Mucosa of stomach (tissue), 1 donor: ENCODE measurements around the gene ADNP.

Experiments
- H3K27me3 ChIP-seq: one replicate; pipeline ENCODE4 v1.7.0; 2013; ENCODE audit warnings: mild to moderate bottlenecking, low read length; ENCODE audit not compliant: control insufficient read depth, insufficient read depth
- H3K36me3 ChIP-seq: one replicate; pipeline ENCODE4 v1.7.0; 2013; ENCODE audit warnings: low read length; ENCODE audit not compliant: control insufficient read depth, insufficient read depth
- H3K4me1 ChIP-seq: one replicate; pipeline ENCODE4 v1.7.0; 2013; ENCODE audit warnings: mild to moderate bottlenecking, low read length; ENCODE audit not compliant: control insufficient read depth, insufficient read depth
- H3K4me3 ChIP-seq: one replicate; pipeline ENCODE4 v1.7.0; 2013; ENCODE audit warnings: low read length
- H3K9ac ChIP-seq: one replicate; pipeline ENCODE4 v1.7.0; 2013; ENCODE audit warnings: mild to moderate bottlenecking, low read length, moderate library complexity
- H3K9me3 ChIP-seq: one replicate; pipeline ENCODE4 v1.7.0; 2013; ENCODE audit warnings: mild to moderate bottlenecking, low read length, moderate library complexity; ENCODE audit not compliant: control insufficient read depth
- donor health status: Pancreatic carcinoma.

Gene ADNP

GRCh38 chr20:50848846-50849673 lies 82.2 kb downstream of the ADNP start:
- Histone ChIP-seq H3K9me3 (no peaks in the 10 kb centered on the region), H3K36me3 (no peaks in the 10 kb centered on the region), H3K4me1 (peaks cover 12% of the 10 kb centered on the region), H3K27me3 (no peaks in the 10 kb centered on the region), H3K9ac (no peak overlapping the region), H3K4me3 (no peak overlapping the region)

- no peak overlapping the region for H3K4me3 ChIP-seq
- H3K9ac ChIP-seq, result no peak overlapping the region
- H3K27me3 ChIP-seq, result no peaks in the 10 kb centered on the region
These were observed 82.9 kb downstream of the ADNP start for GRCh38 chr20:50848341-50848808.

GRCh38 chr20:50845566-50846215 lies 85.5 kb downstream of the ADNP start:
- no peaks in the 10 kb centered on the region for H3K9me3 ChIP-seq
- H3K4me1 ChIP-seq, result peaks cover 12% of the 10 kb centered on the region
- H3K27me3 ChIP-seq, result no peaks in the 10 kb centered on the region
- H3K4me3 ChIP-seq, result no peak overlapping the region
- no peaks in the 10 kb centered on the region for H3K36me3 ChIP-seq
- H3K9ac ChIP-seq, result no peak overlapping the region

More at GRCh38 chr20:50848341-50848808, 82.9 kb downstream of the ADNP start:
- no peaks in the 10 kb centered on the region for H3K36me3 ChIP-seq
- H3K4me1 ChIP-seq, result peaks cover 12% of the 10 kb centered on the region
- H3K9me3 ChIP-seq, result no peaks in the 10 kb centered on the region

DNA sequence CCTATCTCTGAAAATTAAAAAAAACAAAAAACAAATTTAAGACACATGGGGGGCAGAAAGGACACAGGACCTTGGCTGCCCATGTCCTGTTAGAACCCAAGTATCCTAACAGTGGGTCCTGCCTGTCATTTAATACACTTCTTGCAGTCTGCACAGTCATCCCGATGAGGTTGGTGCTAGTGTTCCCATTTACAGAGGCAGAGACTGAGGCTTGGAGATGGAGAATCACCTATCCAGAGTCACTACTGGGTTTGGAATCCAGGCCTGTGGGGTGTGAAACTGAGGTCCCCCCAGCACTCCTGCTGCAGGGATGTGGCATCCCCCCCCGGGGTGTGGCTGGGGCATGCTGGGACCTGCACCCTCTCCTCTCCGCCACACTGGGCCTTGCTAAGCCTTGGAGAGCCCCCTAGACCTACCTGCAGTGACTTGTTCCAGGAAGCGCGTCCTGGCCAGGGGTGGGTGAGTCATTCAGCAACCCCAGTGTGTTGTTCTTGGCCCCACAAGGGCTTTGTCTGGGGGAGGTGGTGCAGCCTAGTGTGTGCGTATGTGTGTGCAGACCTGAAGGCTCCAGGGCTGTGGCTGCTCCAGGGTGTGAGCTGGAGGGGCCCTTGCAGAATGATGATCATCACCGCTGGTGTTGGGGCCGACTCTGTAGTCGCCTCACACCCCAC lies 86.7 kb downstream of the ADNP start:
- no peaks in the 10 kb centered on the region for H3K27me3 ChIP-seq
- peaks cover 12% of the 10 kb centered on the region for H3K4me1 ChIP-seq
- H3K9ac ChIP-seq, result no peak overlapping the region
- no peaks in the 10 kb centered on the region for H3K36me3 ChIP-seq
- no peaks in the 10 kb centered on the region for H3K9me3 ChIP-seq
- H3K4me3 ChIP-seq, result no peak overlapping the region

DNA sequence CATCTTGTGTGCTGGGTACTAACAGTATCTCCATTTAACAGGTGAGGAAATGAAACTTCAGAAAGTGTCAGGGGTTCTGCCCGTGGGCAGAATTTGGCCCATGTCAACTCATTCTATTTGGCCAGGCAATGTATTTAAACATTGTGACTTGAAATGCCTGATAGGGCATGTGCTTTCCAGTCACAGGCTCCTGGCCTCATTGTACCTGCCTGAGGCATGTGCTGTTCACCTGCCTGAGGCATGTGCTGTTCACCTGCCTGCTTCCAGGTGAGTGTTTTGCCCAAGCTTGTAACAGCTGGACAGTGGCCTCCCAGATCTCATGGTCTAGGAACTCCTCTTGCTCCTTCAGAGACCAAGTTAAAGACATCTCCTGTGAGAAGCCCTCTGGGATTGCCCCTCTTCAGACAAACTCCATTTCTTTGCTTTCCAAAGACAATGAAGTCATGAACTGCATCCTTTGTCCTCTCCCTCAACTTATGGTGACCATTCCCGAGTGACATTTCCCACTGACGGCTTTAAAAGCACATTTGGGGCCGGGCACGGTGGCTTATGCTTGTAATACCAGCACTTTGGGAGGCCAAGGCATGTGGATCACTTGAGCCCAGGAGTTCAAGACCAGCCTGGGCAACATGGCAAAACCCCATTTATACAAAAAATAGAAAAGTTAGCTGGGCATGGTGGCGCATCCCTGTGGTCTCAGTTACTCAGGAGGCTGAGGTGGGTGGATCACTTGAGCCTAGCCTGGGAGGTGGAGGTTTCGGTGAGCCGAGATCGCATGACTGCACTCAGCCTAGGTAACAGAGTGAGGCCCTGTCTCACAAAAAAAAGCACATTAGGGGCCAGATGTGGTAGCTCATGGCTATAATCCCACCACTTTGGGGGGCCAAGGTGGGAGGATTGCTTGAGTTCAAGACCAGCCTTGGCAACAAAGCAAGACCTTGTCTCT lies 87.6 kb downstream of the ADNP start:
- Histone ChIP-seq H3K9me3 (no peaks in the 10 kb centered on the region), H3K4me3 (no peak overlapping the region), H3K36me3 (no peaks in the 10 kb centered on the region), H3K9ac (no peak overlapping the region), H3K27me3 (no peaks in the 10 kb centered on the region), H3K4me1 (peaks cover 5% of the 10 kb centered on the region)

GRCh38 chr20:50842821-50843220 lies 88.4 kb downstream of the ADNP start:
- Histone ChIP-seq H3K36me3 (no peaks in the 10 kb centered on the region), H3K4me3 (no peak overlapping the region), H3K27me3 (no peaks in the 10 kb centered on the region), H3K9ac (no peak overlapping the region), H3K9me3 (no peaks in the 10 kb centered on the region), H3K4me1 (peaks cover 3% of the 10 kb centered on the region)
